Heart right ventricle (tissue), 16 donors: ENCODE data around the gene TNKS1BP1. TPM values are rescaled to one million over a fixed set of nuclear protein-coding genes. Genes with fewer than 3 reads are reported as not detected.

Source experiments
- ATAC-seq, 8 donors: fragments of 200-7000 bp; cut with Tn5 transposase; one replicate each; pipeline ENCODE4 v1.9.1; 2020; ENCODE audit warnings: mild to moderate bottlenecking in 8 of 8, moderate library complexity in 8 of 8, moderate number of reproducible peaks in 1 of 8
- DNase-seq, 2 donors: peaks; one replicate each; pipeline ENCODE4 v3.0.0-alpha.2; 2020
- H3K27ac ChIP-seq, 10 donors: fragments of 200-600 bp; sonication (generic) in 2 of 10; one replicate each; pipeline versions ENCODE4 v1.5.0 to v1.8.0; 2020 to 2022; ENCODE audit warnings: mild to moderate bottlenecking in 3 of 10
- H3K27me3 ChIP-seq, 7 donors: fragments of 200-600 bp; one replicate each; pipeline ENCODE4 v1.8.0; 2021 to 2022; ENCODE audit warnings: mild to moderate bottlenecking in 2 of 7
- H3K36me3 ChIP-seq, 9 donors: fragments of 200-600 bp; sonication (generic) in 1 of 9; one replicate each; pipeline versions ENCODE4 v1.5.0 to v1.8.0; 2020 to 2022; ENCODE audit warnings: mild to moderate bottlenecking in 2 of 9
- H3K4me1 ChIP-seq, 9 donors: fragments of 200-600 bp; sonication (generic) in 1 of 9; one replicate each; pipeline versions ENCODE4 v1.5.0 to v1.8.0; 2020 to 2022; ENCODE audit warnings: mild to moderate bottlenecking in 4 of 9
- H3K4me3 ChIP-seq, 10 donors: fragments of 200-600 bp; sonication (generic) in 2 of 10; one replicate each; pipeline versions ENCODE4 v1.5.0 to v1.8.0; 2020 to 2022; ENCODE audit warnings: mild to moderate bottlenecking in 7 of 10, moderate library complexity in 2 of 10
- H3K9me3 ChIP-seq, 11 donors: fragments of 200-600 bp in 10 of 11; sonication (generic) in 2 of 11; one replicate each; pipeline versions ENCODE4 v1.5.0 to v1.8.0; 2013 to 2022; ENCODE audit warnings: mild to moderate bottlenecking in 2 of 11, control low read depth in 1 of 11, moderate library complexity in 1 of 11
- WGBS, 2 donors: extraction: QIAGEN DNeasy Blood & Tissue Kit; methylation state at CpG; one replicate each; pipeline ENCODE4 v1.1.7; 2013; ENCODE audit warnings: inconsistent platforms in 1 of 2; 5-methylcytosine and 5-hydroxymethylcytosine counted together
- intact Hi-C, 10 donors: fragments of 100-400 bp; cut with DNase I; formaldehyde crosslinking; loops; one replicate each; pipeline versions ENCODE4 v1.11.1 to v1.14.2; 2022
- polyA plus RNA-seq, 2 donors: library from polyadenylated mRNA; stranded (reverse); fragments of 200-250 nt; gene quantifications; one replicate each; pipeline ENCODE4 v1.2.3, GENCODE V29; 2013
- total RNA-seq, 10 donors: library from RNA; stranded (reverse); fragmentation: NEBNext Ultra II Directional in 3 of 10; extraction: Animal tissue kit (Norgen Biotek cat#: 25700) in 3 of 10; gene quantifications; one replicate each; pipeline versions ENCODE4 v1.2.1 to v1.2.4, GENCODE V29; 2021 to 2023
- TF ChIP-seq, protein P1 (sequence below), 9 donors: fragments of 200-600 bp; sonication (generic) in 2 of 9; IDR thresholded peaks; one replicate each; pipeline versions ENCODE4 v1.5.0 to v1.8.0; 2021 to 2022; ENCODE audit warnings: antibody characterized with exemption in 9 of 9, mild to moderate bottlenecking in 5 of 9, moderate library complexity in 1 of 9
- donor health status: Arrhythmogenic right ventricular cardiomyopathy.
- donor health status: ischemic (EF 13 %, LVEDD 7.1; RV severe dilation, severe dysfunction).
- donor health status: healthy with polysubstance abuse.
- donor health status: DM: no; HTN: yes; CAD: no.
- donor health status: DM: no; HTN: no; CAD: no.
- donor health status: ischemic (EF 25% LVEDD 6.9; RV normal size, moderate dysfunction).
- donor health status: ischemic (EF 25% LVEDD 5.7; RV mildly dilated, moderate dysfunction).
- donor health status: healthy.
- donor health status: DM: yes; HTN: yes; CAD: no.
- donor health status: Ischemic cardiomyopathy.
- donor health status: ischemic (EF 35%, LVEDD 5.7; RV mildly dilated, moderate dysfunction).
- donor health status: nonischemic (EF 11% LVEDD 7.7; RV severe dilation, severe dysfunction).
- donor health status: DM: yes; HTN: yes; CAD: no.
- donor health status: PGD.
- donor health status: ischemic (EF 29% LVEDD 5.4; RV normal size, mild dysfunction).
- donor health status: nonischemic (EF 23%, LVEDD 6.1; RV moderate dilation, normal function).

Gene TNKS1BP1
- total and polyA plus RNA-seq, 12 donors, result 19.9 to 118 (median 37.0) TPM

DNA sequence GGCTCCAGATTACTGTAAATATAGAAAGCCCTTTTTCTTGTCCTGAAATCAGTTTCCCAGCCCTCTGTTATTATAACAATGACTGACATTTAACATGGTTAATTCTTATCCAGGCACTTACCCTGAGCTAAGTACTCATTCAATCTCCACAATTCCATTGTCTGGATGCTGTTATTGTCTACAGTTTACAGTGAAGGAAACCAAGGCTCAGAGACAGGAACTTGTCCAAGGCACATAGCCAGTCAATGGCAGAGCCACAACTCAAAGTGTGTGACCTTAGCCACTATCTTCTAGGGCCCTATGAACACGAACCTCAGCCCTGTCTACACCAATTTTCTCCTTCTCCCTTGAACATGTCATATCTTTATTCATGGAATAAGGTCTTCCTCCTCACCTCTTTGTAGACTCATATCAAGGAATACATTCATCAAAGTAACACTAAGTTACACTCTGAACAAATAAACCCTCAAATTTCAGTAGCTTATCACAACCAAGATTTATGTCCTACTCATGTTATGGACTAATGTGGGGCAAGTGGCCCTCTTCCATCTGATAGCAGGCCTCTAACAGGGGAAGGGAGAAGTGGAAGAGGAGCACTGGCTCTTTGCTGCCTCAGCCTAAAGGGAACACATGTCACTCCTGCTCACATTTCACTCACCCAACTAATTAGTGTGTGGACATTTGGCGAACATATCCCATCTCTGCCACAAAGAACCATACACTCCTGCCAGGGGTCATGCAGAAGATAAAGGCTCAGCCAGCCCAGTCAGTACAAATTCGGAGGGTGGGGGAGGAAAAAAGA lies 48.4 kb downstream of the TNKS1BP1 start:
- peaks cover 0 to 40% (median 26%) of the 10 kb centered on the region in 9 donors for H3K4me1 ChIP-seq
- peak overlapping the region; percentile 12 to 92 (median 80) for H3K27ac ChIP-seq
- 49 to 56% methylated on average over 3 of the region's 3 CpGs for WGBS, 2 donors
- no peaks in the 10 kb centered on the region for H3K27me3 ChIP-seq
- no peak for DNase-seq
- no peaks in the 10 kb centered on the region for H3K36me3 ChIP-seq
- H3K4me3 ChIP-seq, result no peak overlapping the region
- TF ChIP-seq, protein P1, sequence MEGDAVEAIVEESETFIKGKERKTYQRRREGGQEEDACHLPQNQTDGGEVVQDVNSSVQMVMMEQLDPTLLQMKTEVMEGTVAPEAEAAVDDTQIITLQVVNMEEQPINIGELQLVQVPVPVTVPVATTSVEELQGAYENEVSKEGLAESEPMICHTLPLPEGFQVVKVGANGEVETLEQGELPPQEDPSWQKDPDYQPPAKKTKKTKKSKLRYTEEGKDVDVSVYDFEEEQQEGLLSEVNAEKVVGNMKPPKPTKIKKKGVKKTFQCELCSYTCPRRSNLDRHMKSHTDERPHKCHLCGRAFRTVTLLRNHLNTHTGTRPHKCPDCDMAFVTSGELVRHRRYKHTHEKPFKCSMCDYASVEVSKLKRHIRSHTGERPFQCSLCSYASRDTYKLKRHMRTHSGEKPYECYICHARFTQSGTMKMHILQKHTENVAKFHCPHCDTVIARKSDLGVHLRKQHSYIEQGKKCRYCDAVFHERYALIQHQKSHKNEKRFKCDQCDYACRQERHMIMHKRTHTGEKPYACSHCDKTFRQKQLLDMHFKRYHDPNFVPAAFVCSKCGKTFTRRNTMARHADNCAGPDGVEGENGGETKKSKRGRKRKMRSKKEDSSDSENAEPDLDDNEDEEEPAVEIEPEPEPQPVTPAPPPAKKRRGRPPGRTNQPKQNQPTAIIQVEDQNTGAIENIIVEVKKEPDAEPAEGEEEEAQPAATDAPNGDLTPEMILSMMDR (IDR thresholded peaks at IDR 0.05), result no peak
- ATAC-seq, result peak; percentile 6 to 80 (median 60)
- H3K9me3 ChIP-seq, result peaks cover 0 to 11% (median 0%) of the 10 kb centered on the region in 11 donors
- intact Hi-C loops, result loop anchor here in 3 of 10 donors (1.0 to 10.0 kb wide), 4 partner anchors 26 to 432 kb away; partner anchors contain the start of gene TNKS1BP1 (in 1 of the 3)

- H3K9me3 ChIP-seq, result peaks cover 0 to 11% (median 0%) of the 10 kb centered on the region in 11 donors
- no peaks in the 10 kb centered on the region for H3K36me3 ChIP-seq
- peak; percentile 42 to 83 (median 70) for ATAC-seq
- no peaks in the 10 kb centered on the region for H3K27me3 ChIP-seq
- intact Hi-C loops, result loop anchor here in 2 of 10 donors (5.0 to 10.0 kb wide), 2 partner anchors 47 to 431 kb away; partner anchors contain the start of gene TNKS1BP1 (in 1 of the 2)
- peaks cover 0 to 40% (median 26%) of the 10 kb centered on the region in 9 donors for H3K4me1 ChIP-seq
- peak in 1 of 2 donors; percentile 70 for DNase-seq
- 48 to 51% methylated on average over 3 of the region's 3 CpGs for WGBS, 2 donors
- TF ChIP-seq, protein P1 (IDR thresholded peaks at IDR 0.05), result no peak
- H3K4me3 ChIP-seq, result no peak overlapping the region
- H3K27ac ChIP-seq, result peak overlapping the region; percentile 5 to 92 (median 80)
These were observed 49.2 kb downstream of the TNKS1BP1 start for GRCh38 chr11:57275582-57275981.

DNA sequence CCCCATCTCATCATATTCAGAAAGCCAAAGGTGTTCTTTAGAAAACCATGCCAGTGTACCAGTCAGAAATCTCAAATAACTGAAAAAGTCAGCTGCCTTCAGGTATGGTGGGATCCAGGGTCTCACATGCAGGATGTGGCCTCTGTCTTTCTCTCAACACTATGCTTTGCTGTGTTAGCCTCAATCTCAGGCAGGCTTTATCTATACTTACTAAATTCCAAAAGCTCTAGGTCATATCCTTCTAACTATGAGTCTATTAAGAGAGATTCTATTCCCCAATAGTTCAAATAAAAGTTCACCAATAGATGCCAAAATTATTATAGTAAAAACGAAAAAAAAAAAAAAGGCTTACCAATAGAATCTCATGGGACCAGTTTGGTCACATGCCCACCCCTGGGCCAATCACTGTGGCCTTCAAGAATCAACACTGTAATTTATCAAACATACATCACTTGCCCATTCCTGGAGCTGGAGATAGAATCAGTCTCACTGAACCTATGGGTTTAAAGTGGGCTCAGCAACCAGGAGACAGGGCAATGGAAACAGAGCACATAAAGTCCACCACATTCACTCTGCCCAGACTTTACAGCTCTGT lies 49.8 kb downstream of the TNKS1BP1 start:
- no peak overlapping the region for H3K4me3 ChIP-seq
- peaks cover 0 to 45% (median 29%) of the 10 kb centered on the region in 9 donors for H3K4me1 ChIP-seq
- TF ChIP-seq, protein P1 (IDR thresholded peaks at IDR 0.05), result no peak
- 40 to 42% methylated on average over 1 of the region's 1 CpG for WGBS, 2 donors
- H3K36me3 ChIP-seq, result no peaks in the 10 kb centered on the region
- no peaks in the 10 kb centered on the region for H3K27me3 ChIP-seq
- ATAC-seq (no peak), DNase-seq (no peak)
- H3K9me3 ChIP-seq, result peaks cover 0 to 11% (median 0%) of the 10 kb centered on the region in 11 donors
- intact Hi-C loops, result loop anchor here in 2 of 10 donors (5.0 to 10.0 kb wide), 2 partner anchors 47 to 430 kb away; partner anchors contain the start of gene TNKS1BP1 (in 1 of the 2)
- peak overlapping the region; percentile 5 to 92 (median 80) for H3K27ac ChIP-seq

DNA sequence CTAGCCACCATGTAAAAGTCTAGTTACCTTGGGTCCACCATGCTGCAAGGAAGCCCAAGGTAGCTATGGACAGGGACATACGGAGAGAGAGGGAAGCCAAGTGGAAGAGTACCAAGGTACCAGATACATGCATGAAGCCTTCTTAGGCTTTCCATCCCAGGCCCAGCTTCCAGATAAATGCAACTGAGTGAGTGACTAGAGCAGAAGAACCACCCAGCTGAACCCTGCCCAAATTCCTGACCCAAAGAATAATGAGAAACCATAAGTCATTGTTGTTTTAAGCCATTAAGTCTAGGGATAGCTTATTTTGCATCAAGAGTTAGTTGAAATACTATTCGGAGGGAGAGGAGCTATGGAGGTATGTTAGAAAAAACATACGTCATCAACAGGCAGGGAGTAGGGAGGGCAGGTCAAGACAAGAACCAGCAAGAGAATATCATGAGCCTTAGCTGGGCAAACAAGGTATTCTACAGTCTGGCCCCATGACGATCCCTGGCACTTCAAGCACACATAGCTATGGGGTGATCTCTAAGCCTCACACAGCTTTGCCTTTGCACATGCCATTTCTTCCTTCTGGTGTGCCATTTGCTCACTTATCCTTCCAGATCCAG lies 51.2 kb downstream of the TNKS1BP1 start:
- ATAC-seq, result no peak
- TF ChIP-seq, protein P1 (IDR thresholded peaks at IDR 0.05), result no peak
- WGBS, 2 donors, result 93 to 96% methylated on average over 4 of the region's 4 CpGs

More for the DNA sequence above, 51.2 kb downstream of the TNKS1BP1 start:
- DNase-seq, result no peak
- no peaks in the 10 kb centered on the region for H3K27me3 ChIP-seq
- H3K27ac ChIP-seq, result peak overlapping the region in 1 of 10 donors; percentile 92
- H3K36me3 ChIP-seq, result no peaks in the 10 kb centered on the region
- no peak overlapping the region for H3K4me3 ChIP-seq
- intact Hi-C loops, result loop anchor here in 1 of 10 donors (10.0 kb wide), 1 partner anchor 429 kb away; no protein-coding TSS in a partner anchor
- peaks cover 0 to 11% (median 0%) of the 10 kb centered on the region in 11 donors for H3K9me3 ChIP-seq
- H3K4me1 ChIP-seq, result peaks cover 0 to 53% (median 36%) of the 10 kb centered on the region in 9 donors
